A549 (cell line): ENCODE measurements around the gene ELANE.

Source experiments
- CHD2 ChIP-seq: fragments of 150-350 bp; IDR thresholded peaks from 2 replicates; pipeline ENCODE4 v1.6.1; 2014; ENCODE audit warnings: low read length; ENCODE audit not compliant: partially characterized antibody
- EP300 ChIP-seq, 2 experiments: fragments of >200 bp; sonication (Bioruptor Twin); formaldehyde crosslinking; IDR thresholded peaks; 2 replicates in 1 of 2; 3 replicates in 1 of 2; pipeline ENCODE4 v1.6.1; 2016 to 2017
- GATA3 ChIP-seq: IDR thresholded peaks from 2 replicates; pipeline ENCODE4 v1.6.1; 2012; ENCODE audit warnings: borderline replicate concordance
- KDM1A ChIP-seq: fragments of 200-600 bp; sonication (generic); IDR thresholded peaks from 2 replicates; pipeline ENCODE4 v1.6.1; 2016; ENCODE audit warnings: low read depth, mild to moderate bottlenecking
- MYC ChIP-seq: IDR thresholded peaks from 2 replicates; pipeline ENCODE4 v1.6.1; 2012; ENCODE audit warnings: mild to moderate bottlenecking, inconsistent platforms, low read length, improper control_type of control experiment, borderline replicate concordance
- PHF8 ChIP-seq: fragments of 200-600 bp; sonication (generic); IDR thresholded peaks from 2 replicates; pipeline ENCODE4 v1.6.1; 2016; ENCODE audit warnings: low read depth, mild to moderate bottlenecking, antibody characterized with exemption, moderate library complexity, borderline replicate concordance
- RAD21 ChIP-seq, 2 experiments: fragments of >200 bp in 1 of 2; sonication (Bioruptor Twin) in 1 of 2; formaldehyde crosslinking in 1 of 2; IDR thresholded peaks in 1 of 2; conservative IDR thresholded peaks in 1 of 2; 2 replicates in 1 of 2; 3 replicates in 1 of 2; pipeline ENCODE4 v1.6.1; 2012 to 2018; ENCODE audit warnings: inconsistent platforms in 1 of 2
- RCOR1 ChIP-seq: fragments of 150-350 bp; IDR thresholded peaks from 2 replicates; pipeline ENCODE4 v1.6.1; 2014; ENCODE audit warnings: antibody characterized with exemption, low read length, low read depth
- ZNF302 ChIP-seq: fragments of 250-450 bp; sonication (Bioruptor Pico); IDR thresholded peaks from 2 replicates; pipeline ENCODE4 v1.9.0; 2021; ENCODE audit warnings: inconsistent platforms, mild to moderate bottlenecking, moderate library complexity
- TF ChIP-seq, protein P1 (sequence below): fragments of 450-650 bp; IDR thresholded peaks from 2 replicates; pipeline ENCODE4 v1.6.1; 2014; ENCODE audit warnings: antibody characterized with exemption
- TF ChIP-seq, protein P2 (sequence below): fragments of >200 bp; sonication (Bioruptor Twin); formaldehyde crosslinking; IDR thresholded peaks from 3 replicates; pipeline ENCODE4 v1.5.1; 2016
- TF ChIP-seq, protein P3 (sequence below): IDR thresholded peaks from 2 replicates; pipeline ENCODE4 v1.6.1; 2012
- TF ChIP-seq, protein P4 (sequence below): fragments of 150-350 bp; IDR thresholded peaks from 2 replicates; pipeline ENCODE4 v1.6.1; 2014; ENCODE audit warnings: low read depth, mild to moderate bottlenecking, low read length

DNA sequence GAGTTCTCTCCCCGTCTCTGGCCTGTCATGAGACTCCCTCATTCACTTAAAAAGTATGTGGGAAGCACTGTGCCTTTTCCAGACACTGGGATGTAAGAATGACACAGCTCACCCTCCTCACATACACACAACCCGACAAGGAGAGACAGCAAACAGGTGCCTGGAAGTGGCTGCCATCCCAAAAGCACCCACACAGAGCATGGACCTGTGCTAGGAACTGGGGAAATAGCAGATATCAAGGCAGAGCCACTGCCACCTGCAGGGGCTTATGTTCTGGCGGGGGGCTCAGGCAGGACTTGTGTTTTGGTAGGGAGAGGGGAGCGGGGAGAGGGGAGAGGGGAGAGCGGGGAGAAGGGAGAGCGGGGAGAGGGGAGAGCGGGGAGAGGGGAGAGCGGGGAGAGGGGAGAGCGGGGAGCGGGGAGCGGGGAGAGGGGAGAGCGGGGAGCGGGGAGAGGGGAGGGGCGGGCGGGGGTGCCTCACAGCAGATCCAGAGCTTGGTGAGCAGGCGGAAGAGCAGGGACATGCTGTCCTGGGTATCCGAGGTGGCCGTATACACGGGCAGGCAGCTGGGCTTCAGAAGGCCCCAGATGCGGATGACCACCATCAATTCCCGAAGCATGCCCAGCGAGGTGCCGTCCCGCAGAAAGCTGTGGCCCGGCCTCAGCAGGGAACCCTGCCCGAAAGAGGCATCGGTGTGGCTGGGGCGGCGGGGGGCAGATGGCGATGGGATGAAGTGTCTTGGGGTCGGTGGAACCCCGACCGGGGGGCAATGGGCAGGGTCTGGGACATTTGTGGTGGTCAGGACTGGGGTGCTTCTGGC is 19.6 kb downstream of the ELANE start:
- TF ChIP-seq, protein P1, sequence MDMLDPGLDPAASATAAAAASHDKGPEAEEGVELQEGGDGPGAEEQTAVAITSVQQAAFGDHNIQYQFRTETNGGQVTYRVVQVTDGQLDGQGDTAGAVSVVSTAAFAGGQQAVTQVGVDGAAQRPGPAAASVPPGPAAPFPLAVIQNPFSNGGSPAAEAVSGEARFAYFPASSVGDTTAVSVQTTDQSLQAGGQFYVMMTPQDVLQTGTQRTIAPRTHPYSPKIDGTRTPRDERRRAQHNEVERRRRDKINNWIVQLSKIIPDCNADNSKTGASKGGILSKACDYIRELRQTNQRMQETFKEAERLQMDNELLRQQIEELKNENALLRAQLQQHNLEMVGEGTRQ, result no peak
- TF ChIP-seq EP300 (IDR thresholded peaks at IDR 0.05) (no peak), MYC (no peak), ZNF302 (CRISPR knock-in tag) (no peak), PHF8 (no peak), KDM1A (no peak), GATA3 (no peak), CHD2 (no peak), RAD21 (conservative IDR thresholded peaks at IDR 0.05 in 1 of 2, IDR thresholded peaks at IDR 0.05 in 1 of 2) (no peak), RCOR1 (no peak)
- TF ChIP-seq, protein P2, sequence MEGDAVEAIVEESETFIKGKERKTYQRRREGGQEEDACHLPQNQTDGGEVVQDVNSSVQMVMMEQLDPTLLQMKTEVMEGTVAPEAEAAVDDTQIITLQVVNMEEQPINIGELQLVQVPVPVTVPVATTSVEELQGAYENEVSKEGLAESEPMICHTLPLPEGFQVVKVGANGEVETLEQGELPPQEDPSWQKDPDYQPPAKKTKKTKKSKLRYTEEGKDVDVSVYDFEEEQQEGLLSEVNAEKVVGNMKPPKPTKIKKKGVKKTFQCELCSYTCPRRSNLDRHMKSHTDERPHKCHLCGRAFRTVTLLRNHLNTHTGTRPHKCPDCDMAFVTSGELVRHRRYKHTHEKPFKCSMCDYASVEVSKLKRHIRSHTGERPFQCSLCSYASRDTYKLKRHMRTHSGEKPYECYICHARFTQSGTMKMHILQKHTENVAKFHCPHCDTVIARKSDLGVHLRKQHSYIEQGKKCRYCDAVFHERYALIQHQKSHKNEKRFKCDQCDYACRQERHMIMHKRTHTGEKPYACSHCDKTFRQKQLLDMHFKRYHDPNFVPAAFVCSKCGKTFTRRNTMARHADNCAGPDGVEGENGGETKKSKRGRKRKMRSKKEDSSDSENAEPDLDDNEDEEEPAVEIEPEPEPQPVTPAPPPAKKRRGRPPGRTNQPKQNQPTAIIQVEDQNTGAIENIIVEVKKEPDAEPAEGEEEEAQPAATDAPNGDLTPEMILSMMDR, result no peak
- TF ChIP-seq, protein P3, sequence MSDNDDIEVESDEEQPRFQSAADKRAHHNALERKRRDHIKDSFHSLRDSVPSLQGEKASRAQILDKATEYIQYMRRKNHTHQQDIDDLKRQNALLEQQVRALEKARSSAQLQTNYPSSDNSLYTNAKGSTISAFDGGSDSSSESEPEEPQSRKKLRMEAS, result no peak
- TF ChIP-seq, protein P4, sequence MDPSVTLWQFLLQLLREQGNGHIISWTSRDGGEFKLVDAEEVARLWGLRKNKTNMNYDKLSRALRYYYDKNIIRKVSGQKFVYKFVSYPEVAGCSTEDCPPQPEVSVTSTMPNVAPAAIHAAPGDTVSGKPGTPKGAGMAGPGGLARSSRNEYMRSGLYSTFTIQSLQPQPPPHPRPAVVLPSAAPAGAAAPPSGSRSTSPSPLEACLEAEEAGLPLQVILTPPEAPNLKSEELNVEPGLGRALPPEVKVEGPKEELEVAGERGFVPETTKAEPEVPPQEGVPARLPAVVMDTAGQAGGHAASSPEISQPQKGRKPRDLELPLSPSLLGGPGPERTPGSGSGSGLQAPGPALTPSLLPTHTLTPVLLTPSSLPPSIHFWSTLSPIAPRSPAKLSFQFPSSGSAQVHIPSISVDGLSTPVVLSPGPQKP, result no peak
